ENCODE data around the gene ELF5.

- TF ChIP-seq, protein P1, sequence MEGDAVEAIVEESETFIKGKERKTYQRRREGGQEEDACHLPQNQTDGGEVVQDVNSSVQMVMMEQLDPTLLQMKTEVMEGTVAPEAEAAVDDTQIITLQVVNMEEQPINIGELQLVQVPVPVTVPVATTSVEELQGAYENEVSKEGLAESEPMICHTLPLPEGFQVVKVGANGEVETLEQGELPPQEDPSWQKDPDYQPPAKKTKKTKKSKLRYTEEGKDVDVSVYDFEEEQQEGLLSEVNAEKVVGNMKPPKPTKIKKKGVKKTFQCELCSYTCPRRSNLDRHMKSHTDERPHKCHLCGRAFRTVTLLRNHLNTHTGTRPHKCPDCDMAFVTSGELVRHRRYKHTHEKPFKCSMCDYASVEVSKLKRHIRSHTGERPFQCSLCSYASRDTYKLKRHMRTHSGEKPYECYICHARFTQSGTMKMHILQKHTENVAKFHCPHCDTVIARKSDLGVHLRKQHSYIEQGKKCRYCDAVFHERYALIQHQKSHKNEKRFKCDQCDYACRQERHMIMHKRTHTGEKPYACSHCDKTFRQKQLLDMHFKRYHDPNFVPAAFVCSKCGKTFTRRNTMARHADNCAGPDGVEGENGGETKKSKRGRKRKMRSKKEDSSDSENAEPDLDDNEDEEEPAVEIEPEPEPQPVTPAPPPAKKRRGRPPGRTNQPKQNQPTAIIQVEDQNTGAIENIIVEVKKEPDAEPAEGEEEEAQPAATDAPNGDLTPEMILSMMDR (conservative IDR thresholded peaks at IDR 0.05; ENCODE audit: low read depth, low read length) = no peak
- TF ChIP-seq EZH2phosphoT487 (IDR thresholded peaks at IDR 0.05; ENCODE audit: borderline replicate concordance, low read length) = no peak
Measured at GRCh38 chr11:34439610-34440198, 73.9 kb downstream of the ELF5 start.
